K562 (cell line): ENCODE measurements around the gene ZAP70. TPM values are rescaled to one million over a fixed set of nuclear protein-coding genes. Genes with fewer than 3 reads are reported as not detected.

Experiments used
- ATAC-seq: fragments of 200-7000 bp; cut with Tn5 transposase; 3 replicates; pipeline ENCODE4 v1.9.1; 2020; ENCODE audit warnings: moderate library complexity
- BruUV-seq: library from RNA; stranded (reverse); fragments of 400-500 nt; replicated peaks from 2 replicates; lab custom pipeline; 2021; lab: Mats Ljungman, UMichigan
- CTCF ChIA-PET: fragments of 300-600 bp; formaldehyde crosslinking; extraction: SDS; loops from one replicate; lab custom pipeline; 2021; ENCODE audit warnings: low intra/inter-chr PET ratio; lab: Yijun Ruan, JAX
- POLR2A ChIA-PET: fragments of 300-600, 350-650 bp; sonication (Branson Sonifier 250); formaldehyde crosslinking; extraction: SDS; loops from one replicate; lab custom pipeline; 2021; ENCODE audit warnings: antibody characterized with exemption, inconsistent platforms; lab: Yijun Ruan, JAX
- DNase-seq, 4 experiments: peaks; one replicate each; pipeline versions ENCODE4 v3.0.0 to v3.0.0-alpha.2; 2011 to 2018; ENCODE audit warnings: low spot score in 3 of 4, mixed read lengths in 3 of 4; ENCODE audit errors: extremely low read depth in 1 of 4
- FAIRE-seq: peaks from 2 replicates; lab custom pipeline; 2011; peaks lifted over from hg19 to GRCh38; lab: Jason Lieb, UNC
- H2AFZ ChIP-seq: 2 replicates; pipeline ENCODE4 v1.6.0; 2011; ENCODE audit warnings: low read depth, low read length, control low read depth, inconsistent platforms
- H3K27ac ChIP-seq: fragments of 200-600 bp; 3 replicates; pipeline ENCODE4 v1.8.0; 2011; ENCODE audit warnings: low read depth, mild to moderate bottlenecking, control low read depth, inconsistent platforms, low read length, moderate library complexity, mixed read lengths; ENCODE audit errors: extremely low read depth
- H3K27me3 ChIP-seq, 2 experiments: fragments of 300-600 bp in 1 of 2; 2 replicates in 1 of 2; 3 replicates in 1 of 2; pipeline versions ENCODE4 v1.6.0 to v1.8.0; 2011; ENCODE audit warnings: inconsistent platforms in 2 of 2, low read length in 2 of 2, mild to moderate bottlenecking in 1 of 2, mixed read lengths in 1 of 2, moderate library complexity in 1 of 2; ENCODE audit not compliant: control insufficient read depth in 2 of 2, insufficient read depth in 2 of 2
- H3K36me3 ChIP-seq: fragments of 300-600 bp; 3 replicates; pipeline ENCODE4 v1.8.0; 2011; ENCODE audit warnings: mild to moderate bottlenecking, low read length, inconsistent platforms; ENCODE audit not compliant: control insufficient read depth, insufficient read depth
- H3K4me1 ChIP-seq, 2 experiments: fragments of 200-600 bp in 1 of 2; replicated peaks in 1 of 2; 2 replicates in 1 of 2; 3 replicates in 1 of 2; pipeline versions ENCODE4 v1.5.1 to v1.8.0; 2011; ENCODE audit warnings: inconsistent platforms in 2 of 2, low read length in 2 of 2, mild to moderate bottlenecking in 1 of 2, mixed read lengths in 1 of 2, moderate library complexity in 1 of 2; ENCODE audit not compliant: control insufficient read depth in 2 of 2, insufficient read depth in 2 of 2
- H3K4me2 ChIP-seq: 2 replicates; pipeline ENCODE4 v1.6.1; 2011; ENCODE audit warnings: low read length, control low read depth, inconsistent platforms, mixed read lengths; ENCODE audit not compliant: insufficient read depth
- H3K4me3 ChIP-seq: fragments of 200-600 bp; sonication (generic), shearing (Covaris generic); 2 replicates; pipeline ENCODE4 v1.5.1; 2016; ENCODE audit warnings: control low read depth, inconsistent platforms
- H3K79me2 ChIP-seq: fragments of 200-600 bp; 3 replicates; pipeline ENCODE4 v1.8.0; 2011; ENCODE audit warnings: low read length, inconsistent platforms; ENCODE audit not compliant: control insufficient read depth, insufficient read depth
- H3K9ac ChIP-seq, 2 experiments: 2 replicates each; pipeline versions ENCODE4 v1.6.0 to v1.6.1; 2011; ENCODE audit warnings: low read depth in 2 of 2, low read length in 2 of 2, control low read depth in 1 of 2, inconsistent platforms in 1 of 2, mild to moderate bottlenecking in 1 of 2, mixed read lengths in 1 of 2; ENCODE audit not compliant: insufficient read depth in 1 of 2
- H3K9me1 ChIP-seq: one replicate; pipeline ENCODE4 v1.6.0; 2011; ENCODE audit warnings: inconsistent platforms, mild to moderate bottlenecking, low read length, moderate library complexity; ENCODE audit not compliant: control insufficient read depth, insufficient read depth
- H3K9me3 ChIP-seq: replicated peaks from 2 replicates; pipeline ENCODE4 v1.5.1; 2011; ENCODE audit warnings: low read depth, low read length, inconsistent platforms; ENCODE audit not compliant: control insufficient read depth, insufficient read depth
- H4K20me1 ChIP-seq: replicated peaks from 2 replicates; pipeline ENCODE4 v1.6.1; 2011; ENCODE audit warnings: low read length, inconsistent platforms, mixed read lengths; ENCODE audit not compliant: control insufficient read depth, insufficient read depth
- KDM5B ChIP-seq: fragments of 200-600 bp; sonication (generic); IDR thresholded peaks from 2 replicates; pipeline ENCODE4 v1.6.1; 2012; ENCODE audit warnings: low read depth, mild to moderate bottlenecking, moderate library complexity, low read length, control low read depth, inconsistent platforms; ENCODE audit not compliant: insufficient replicate concordance
- NFE2L1 ChIP-seq: fragments of 450-650 bp; IDR thresholded peaks from 2 replicates; pipeline ENCODE4 v1.6.1; 2016; ENCODE audit warnings: missing genetic modification characterization, low read depth, mild to moderate bottlenecking, missing compliant biosample characterization, moderate library complexity, borderline replicate concordance
- NR2C2 ChIP-seq, 2 experiments: fragments of 200-800 bp in 1 of 2; sonication (Bioruptor generic) in 1 of 2; sonication (generic) in 1 of 2; formaldehyde crosslinking in 1 of 2; IDR thresholded peaks; 2 replicates each; pipeline versions ENCODE4 v1.6.1 to v1.8.0; 2016 to 2022; ENCODE audit warnings: mild to moderate bottlenecking in 1 of 2, missing compliant biosample characterization in 1 of 2, missing genetic modification characterization in 1 of 2, missing genetic modification reagents in 1 of 2
- PHF20 ChIP-seq: fragments of 450-650 bp; IDR thresholded peaks from 2 replicates; pipeline ENCODE4 v1.6.1; 2018; ENCODE audit not compliant: partially characterized antibody
- TBL1XR1 ChIP-seq, 2 experiments: IDR thresholded peaks; 2 replicates each; pipeline ENCODE4 v1.6.1; 2012; ENCODE audit warnings: improper control_type of control experiment in 2 of 2, low read length in 2 of 2, mild to moderate bottlenecking in 1 of 2
- WGBS: fragments of 100-300 bp; shearing (Covaris generic); methylation state at CpG from one replicate; pipeline ENCODE4 v1.1.6; 2016; ENCODE audit warnings: low coverage, mixed read lengths; ENCODE audit not compliant: insufficient coverage; ENCODE audit errors: missing lambda C conversion rate; 5-methylcytosine and 5-hydroxymethylcytosine counted together
- in situ Hi-C: fragments of 300-500 bp; cut with MboI; formaldehyde crosslinking; loops from 4 replicates; pipeline ENCODE4 v1.15.0; 2018; ENCODE audit warnings: inconsistent platforms, mixed read lengths
- intact Hi-C: fragments of 100-400 bp; cut with micrococcal nuclease; formaldehyde crosslinking; loops from 2 replicates; pipeline ENCODE4 v1.14.2; 2022
- polyA plus RNA-seq, 8 experiments: library from polyadenylated mRNA; depleted of rRNA in 4 of 8; stranded (reverse) in 5 of 8; unstranded in 3 of 8; fragments of >200 nt; fragmentation: Nextera tagmentation in 2 of 8; fragmentation: Illumina TruSeq in 1 of 8; extraction: Ambion mirVana in 2 of 8; extraction: Trizol in 1 of 8; gene quantifications; 2 replicates each; pipeline versions ENCODE4 v1.2.1 to v1.2.3, GENCODE V29; 2011 to 2014; ENCODE audit warnings: inconsistent platforms in 1 of 8, missing spikeins in 1 of 8
- total RNA-seq, 7 experiments: library from RNA; depleted of rRNA in 6 of 7; stranded (reverse); fragments of >200 nt in 6 of 7; fragmentation: Illumina TruSeq in 2 of 7; extraction: Trizol in 2 of 7; gene quantifications; 2 replicates each; pipeline versions ENCODE4 v1.2.1 to v1.2.3, GENCODE V29; 2011 to 2021; ENCODE audit warnings: low replicate concordance in 1 of 7
- TF ChIP-seq, protein P1 (sequence below): sonication (generic); formaldehyde crosslinking; IDR thresholded peaks from 2 replicates; pipeline ENCODE4 v1.8.1; 2023; ENCODE audit warnings: mild to moderate bottlenecking, missing genetic modification reagents

The ZAP70 gene
- total and polyA plus RNA-seq, 9 of the 15 experiments (the other 6 are each of a cell fraction or from before 2014, with no cell fraction given) = 0.06 to 0.80 (median 0.21) TPM; not detected in 1

DNA sequence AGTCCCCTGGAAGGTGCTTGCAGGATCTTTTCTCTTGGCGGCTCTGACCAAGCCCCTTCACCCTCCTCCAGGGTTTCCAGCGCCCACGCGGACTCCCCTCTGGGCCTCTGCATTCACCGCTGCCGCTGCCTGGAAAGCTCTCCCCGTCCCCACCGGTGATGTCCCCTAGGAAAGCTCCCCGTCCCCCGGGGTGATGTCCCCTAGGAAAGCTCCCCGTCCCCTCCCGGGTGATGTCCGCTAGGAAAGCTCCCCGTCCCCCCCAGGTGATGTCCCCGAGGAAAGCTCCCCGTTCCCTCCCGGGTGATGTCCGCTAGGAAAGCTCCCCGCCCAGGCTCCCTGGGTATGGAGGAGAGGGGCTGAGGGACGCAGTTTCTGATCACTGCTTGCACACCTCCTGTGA, 27.9 kb downstream of the ZAP70 start:
- no peaks in the 10 kb centered on the region for H3K9me1 ChIP-seq
- 63% methylated on average over 20 of the region's 20 CpGs for WGBS
- in situ Hi-C loops = no loop called here
- H3K4me2 ChIP-seq = peak overlapping the region; percentile 59
- H3K4me1 ChIP-seq = peaks cover 10 to 18% of the 10 kb centered on the region in 2 experiments; a peak in 4 of 5 replicates
- H3K79me2 ChIP-seq = no peaks in the 10 kb centered on the region
- TF ChIP-seq NFE2L1 (tag) (no peak), PHF20 (no peak), KDM5B (no peak), NR2C2 (CRISPR knock-in tag; IDR thresholded peaks at IDR 0.05) (no peak), NR2C2 (tag; IDR thresholded peaks at IDR 0.05) (no peak), TBL1XR1 (IDR thresholded peaks at IDR 0.05; ENCODE audit: low read length in 2 of 2) (no peak)
- TF ChIP-seq, protein P1, sequence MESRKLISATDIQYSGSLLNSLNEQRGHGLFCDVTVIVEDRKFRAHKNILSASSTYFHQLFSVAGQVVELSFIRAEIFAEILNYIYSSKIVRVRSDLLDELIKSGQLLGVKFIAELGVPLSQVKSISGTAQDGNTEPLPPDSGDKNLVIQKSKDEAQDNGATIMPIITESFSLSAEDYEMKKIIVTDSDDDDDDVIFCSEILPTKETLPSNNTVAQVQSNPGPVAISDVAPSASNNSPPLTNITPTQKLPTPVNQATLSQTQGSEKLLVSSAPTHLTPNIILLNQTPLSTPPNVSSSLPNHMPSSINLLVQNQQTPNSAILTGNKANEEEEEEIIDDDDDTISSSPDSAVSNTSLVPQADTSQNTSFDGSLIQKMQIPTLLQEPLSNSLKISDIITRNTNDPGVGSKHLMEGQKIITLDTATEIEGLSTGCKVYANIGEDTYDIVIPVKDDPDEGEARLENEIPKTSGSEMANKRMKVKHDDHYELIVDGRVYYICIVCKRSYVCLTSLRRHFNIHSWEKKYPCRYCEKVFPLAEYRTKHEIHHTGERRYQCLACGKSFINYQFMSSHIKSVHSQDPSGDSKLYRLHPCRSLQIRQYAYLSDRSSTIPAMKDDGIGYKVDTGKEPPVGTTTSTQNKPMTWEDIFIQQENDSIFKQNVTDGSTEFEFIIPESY (CRISPR knock-in tag) = peak; percentile 67; the same call in 1 of the 2 replicates
- intact Hi-C loops = loop anchor here (10.0 kb wide), 2 partner anchors 146 to 644 kb away; no protein-coding TSS in a partner anchor
- ChIA-PET CTCF (no interaction called here), POLR2A (interaction anchor here (0.6 to 1.5 kb wide), 2 partner anchors 31 to 66 kb away, joined by 3 read pairs; no protein-coding TSS in a partner anchor)
- ATAC-seq = no peak
- no peak overlapping the region for H3K9ac ChIP-seq
- H2AFZ ChIP-seq = peak overlapping the region; percentile 84
- no peaks in the 10 kb centered on the region for H4K20me1 ChIP-seq
- peaks cover 8 to 34% of the 10 kb centered on the region in 2 experiments; a peak in 3 of 5 replicates for H3K27me3 ChIP-seq
- no peaks in the 10 kb centered on the region for H3K36me3 ChIP-seq
- FAIRE-seq = no peak
- no peak overlapping the region; the same call in 2 of the 3 replicates for H3K27ac ChIP-seq
- DNase-seq = no peak
- BruUV-seq = no TSS peak
- H3K9me3 ChIP-seq = no peaks in the 10 kb centered on the region
- H3K4me3 ChIP-seq = no peak overlapping the region
